CD4-positive, alpha-beta T cell treated with Interleukin-21 for 1 hour (primary cell): Measurements from ENCODE around the gene TBC1D10B.
A peak's percentile ranks its signal among the peaks of the same experiment; 100 is the strongest.
"Not testable (repeated sequence)": the region's sequence is repeated elsewhere in the genome, so short reads cannot be mapped to it uniquely, and the experiment has no call there.

ENCODE experiments used
- DNase-seq: peaks from one replicate; pipeline ENCODE4 v3.0.0-alpha.2; 2020

Gene TBC1D10B

DNA sequence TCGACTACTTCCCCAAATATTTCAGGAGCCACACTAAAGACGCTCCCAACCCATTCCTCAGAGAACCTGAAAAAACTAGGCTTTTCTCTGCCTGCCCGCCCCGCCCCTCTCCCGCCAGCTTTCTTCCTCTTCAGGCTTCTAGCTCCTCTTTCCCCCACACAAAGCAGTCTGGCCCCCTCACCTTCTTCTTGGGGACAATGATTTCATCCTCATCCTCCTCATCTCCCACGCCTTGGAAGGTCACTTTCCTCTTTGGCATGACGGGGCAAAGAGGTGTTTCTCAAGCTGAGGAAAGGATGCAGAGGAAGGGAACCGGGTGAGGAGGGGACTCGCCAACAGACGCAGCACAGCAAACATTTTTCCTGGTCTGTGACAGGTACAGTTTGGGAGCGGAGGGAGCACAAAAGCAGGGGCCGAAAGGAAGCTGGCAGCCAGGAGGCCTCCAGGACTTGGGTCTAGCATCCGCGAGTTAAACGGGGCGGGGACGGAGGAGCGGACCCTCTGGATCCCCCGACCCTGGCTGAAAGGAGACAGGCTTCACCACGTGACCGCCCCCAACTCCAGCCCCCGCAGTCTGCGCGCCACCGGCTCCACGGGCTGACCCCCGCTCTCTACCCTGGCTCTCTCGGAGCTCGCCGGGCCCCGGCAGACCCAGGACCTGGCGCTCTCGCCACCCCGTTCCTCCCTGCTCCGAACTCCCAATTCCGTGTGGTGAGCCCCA lies 15.7 kb downstream of the TBC1D10B start:
- no peak for DNase-seq

DNA sequence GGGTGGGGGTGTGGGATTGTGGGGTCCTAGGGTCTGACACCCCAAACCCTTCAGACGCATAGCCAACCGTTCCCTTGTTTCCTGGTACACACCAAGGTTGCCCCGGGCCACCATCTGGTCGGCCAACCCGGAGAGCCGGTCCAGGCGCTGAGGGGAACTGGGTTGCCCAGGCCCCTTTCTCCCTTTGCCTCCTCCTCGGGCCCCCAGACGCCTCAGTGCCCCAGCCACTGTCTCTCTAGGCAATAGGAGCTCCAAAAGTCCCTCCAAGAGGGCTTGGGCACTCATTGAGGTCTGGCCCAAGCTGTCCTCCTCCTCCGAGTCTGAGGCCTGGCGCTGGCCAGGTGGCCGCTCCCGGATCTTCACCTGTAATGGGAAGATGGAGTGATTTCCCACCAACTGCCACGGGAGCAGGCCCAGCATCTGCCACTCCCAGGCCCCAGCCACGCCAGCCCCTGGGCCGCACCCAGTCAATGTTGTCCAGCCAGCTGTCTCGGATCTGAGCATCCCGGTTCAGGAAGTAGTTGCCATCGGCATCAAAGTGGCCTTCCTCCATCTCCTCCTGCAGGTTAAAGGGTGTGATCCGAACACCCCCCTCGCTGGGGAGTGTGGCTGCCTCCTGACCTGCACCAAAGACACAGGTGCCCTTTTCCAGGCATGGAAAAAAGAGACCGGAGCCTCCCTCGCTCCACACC lies 16.7 kb downstream of the TBC1D10B start:
- DNase-seq: no peak

DNA sequence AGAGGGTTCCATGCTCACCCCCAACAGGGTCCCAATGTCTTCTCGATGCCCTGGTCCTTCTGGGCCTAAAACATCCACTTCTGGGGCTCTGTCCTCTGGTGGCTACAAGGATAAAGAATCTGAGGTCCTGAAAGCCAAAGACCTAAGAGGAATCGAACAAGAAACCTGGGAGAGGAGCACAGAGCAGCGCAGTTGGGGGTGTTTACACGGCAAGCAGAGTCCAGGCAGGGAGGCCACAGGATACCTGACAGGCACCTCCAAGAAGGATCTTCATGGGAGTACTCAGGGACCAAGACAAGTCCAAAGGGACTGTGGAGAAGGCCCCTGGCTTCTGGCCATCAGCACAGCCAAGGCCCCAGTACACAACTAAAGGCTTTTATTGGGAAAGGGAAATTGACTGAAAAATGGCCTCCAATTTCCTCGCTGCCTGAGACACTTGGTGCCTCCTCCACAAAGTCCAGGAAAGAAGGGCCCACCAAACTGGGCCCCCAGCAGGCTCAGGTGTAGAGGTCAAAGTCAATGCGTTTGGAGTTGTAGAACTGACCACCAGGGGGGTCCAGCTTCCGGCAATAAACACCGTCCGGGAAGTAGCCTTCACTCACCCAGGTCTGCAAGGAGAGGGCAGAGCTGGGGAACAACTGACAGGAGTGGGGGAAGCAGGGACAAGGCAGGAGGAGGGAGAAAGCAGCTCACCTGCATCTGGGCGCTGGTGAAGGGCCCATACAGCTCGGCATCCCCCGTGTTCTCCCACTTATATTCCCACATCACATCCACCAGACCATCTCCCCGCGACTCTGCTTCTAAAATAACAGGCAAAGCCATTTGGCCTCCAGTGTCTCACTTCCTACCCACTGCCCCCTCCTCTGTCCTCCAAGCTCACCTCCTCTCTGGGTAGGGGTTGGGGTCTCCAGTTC lies 17.5 kb downstream of the TBC1D10B start:
- DNase-seq: no peak

DNA sequence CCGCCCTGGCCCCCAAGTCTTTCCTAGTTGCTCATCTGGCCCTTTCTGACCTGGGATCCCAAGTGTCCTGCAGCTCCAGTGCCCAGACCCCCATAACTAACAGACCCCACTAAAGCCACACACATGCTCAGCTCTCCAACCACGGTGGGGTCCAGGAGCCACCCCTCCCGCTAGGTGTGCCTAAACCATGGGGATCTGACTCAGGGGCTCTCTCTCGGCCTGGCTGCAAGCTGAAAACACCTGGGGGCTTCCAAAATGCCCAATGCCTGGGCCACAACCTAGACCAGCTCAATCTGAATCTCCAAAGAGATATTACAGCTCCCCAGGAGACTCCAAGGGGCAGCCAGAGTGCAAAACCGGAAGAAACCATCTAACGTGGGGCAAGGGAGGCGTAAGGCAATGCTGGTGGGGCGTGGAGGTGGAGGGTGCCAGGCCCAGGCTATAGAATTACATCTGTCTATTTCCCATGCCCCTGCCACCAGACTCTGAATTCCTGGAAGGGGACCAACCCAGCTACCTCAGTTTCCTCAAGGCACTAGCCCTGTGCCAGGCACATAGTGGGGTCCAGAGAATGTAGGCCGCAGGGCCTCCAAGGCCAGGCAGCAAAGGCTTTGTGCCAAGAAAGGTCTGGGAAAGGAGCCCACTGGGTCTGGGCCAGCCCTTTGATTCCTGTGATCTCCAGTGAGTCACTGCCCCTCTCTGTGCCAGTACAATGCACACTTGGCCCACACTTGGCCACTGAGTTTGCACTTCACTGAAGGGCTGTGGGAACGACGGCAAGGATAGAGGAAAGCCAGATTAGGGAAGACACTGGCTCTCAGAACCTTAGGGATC lies 18.5 kb downstream of the TBC1D10B start:
- DNase-seq: no peak

DNA sequence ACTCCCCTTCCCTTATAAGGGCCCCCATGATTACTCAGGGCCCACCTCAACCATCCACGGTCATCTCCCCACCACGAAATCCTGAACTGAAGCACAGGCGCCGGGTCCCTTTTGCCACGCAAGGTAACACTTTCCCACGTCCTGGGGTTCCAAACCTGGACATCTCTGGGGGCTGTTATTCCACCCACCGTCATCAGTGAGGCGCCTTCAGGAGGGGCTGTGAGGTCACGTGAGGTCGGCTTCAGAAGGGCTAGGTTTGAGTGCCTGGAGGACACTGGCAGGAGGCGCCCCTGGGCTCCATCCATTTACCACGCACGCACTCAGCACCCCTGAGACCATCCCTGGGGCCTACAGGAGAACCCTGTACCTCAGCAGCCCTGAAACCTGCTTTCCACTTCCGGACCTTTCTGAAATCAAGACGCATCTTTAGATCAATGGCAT lies 19.3 kb downstream of the TBC1D10B start:
- no peak for DNase-seq

DNA sequence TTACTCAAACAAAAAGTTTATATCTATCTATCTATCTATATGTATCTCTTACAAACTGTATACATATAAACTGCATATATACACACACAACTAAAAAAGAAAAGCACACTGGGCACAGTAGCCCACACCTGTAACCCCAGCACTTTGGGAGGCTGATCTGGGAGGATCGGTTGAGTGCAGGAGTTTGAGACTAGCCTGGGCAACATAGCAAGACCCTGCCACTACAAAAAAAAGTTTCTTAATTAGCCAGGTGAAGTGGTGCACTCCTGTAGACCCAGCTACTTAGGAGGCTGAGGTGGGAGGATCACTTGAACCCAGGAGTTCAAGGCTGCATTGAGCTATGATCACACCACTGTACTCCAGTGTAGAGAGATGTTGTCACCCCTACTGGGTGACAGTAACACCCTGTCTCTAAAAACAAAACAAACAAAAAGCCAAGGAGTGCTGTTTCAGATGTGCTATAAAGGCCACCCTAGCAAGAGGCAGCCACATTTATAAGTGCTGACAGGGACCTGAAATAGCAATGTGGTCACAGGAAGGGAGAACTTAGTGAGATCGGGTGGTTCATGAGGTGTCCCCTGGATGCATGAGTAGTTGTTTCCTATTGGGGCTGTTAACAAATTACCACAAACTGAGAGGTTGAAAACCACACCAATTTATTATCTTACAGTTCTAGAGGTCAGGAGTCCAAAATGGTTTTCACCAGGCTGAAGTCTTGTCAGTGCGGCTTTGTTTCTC lies 20.0 kb downstream of the TBC1D10B start:
- DNase-seq: peak; percentile 47

DNA sequence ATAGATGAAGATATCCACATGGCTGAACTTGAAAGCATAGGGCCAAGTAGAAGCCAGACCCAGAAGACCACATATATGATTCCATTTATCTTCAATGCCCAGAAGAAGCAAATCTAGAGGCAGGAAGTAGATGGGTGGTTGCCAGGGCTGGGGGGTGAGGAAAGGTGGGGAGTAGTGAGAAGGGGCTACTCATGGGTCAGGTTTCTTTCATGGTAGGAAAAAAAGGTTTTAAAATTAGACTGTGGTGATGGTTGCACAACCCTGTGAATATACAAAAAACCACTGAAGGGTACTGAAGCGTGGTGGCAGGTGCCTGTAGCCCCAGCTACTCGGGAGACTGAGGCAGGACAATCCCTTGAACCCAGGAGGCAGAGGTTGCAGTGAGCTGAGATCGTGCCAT lies 20.6 kb downstream of the TBC1D10B start:
- DNase-seq: no peak

DNA sequence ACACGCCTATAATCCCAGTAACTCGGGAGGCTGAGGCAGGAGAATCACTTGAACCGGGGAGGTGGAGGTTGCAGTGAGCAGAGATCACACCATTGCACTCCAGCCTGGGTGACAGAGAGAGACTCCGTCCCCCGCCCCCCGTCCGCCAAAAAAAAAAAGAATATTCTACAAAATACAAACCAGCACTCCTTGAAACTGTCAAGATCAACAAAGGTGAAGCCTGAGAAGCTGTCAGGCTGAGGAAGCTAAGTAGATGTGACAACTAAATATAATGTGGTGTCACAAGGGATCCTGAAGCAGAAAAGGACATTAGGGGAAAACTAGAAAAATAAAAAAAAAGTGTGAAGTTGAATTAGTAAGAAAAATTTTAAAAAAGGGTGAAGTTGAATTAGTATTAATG lies 21.4 kb downstream of the TBC1D10B start:
- no peak for DNase-seq

DNA sequence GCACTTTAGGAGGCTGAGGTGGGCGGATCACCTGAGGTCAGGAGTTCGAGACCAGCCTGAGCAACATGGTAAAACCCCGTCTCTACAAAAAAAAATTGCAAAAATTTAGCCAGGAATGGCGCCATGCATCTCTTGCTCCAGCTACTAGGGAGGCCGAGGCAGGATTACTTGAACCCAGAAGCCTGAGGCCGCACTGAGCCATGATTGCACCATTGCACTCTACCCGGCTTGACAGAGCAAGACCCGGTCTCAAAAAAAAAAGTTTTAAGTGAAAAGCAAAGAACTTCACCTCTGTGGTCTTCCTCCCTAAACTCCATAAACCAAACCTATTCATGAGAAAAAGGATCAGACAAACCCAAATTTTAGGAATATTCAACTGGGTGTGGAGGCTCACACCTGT lies 22.2 kb downstream of the TBC1D10B start:
- DNase-seq: no peak

DNA sequence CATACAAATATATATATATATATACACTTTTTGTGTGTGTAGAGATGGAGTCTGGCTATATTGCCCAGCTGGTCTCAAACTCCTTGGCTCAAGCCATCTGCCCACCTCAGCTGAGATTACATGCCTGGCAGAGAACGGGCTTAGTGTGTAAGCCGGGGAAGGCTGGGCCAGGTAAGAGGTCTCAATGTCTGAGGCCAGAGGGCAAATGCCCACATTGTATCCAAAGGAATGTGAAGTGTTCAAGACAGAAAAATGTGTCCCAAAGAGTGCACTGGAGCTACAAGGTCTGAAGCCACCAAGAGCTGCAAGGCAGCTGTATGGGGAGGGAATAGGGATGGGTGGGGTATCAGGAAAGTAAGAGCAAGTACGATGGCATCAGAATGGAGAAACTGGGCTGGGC lies 24.0 kb downstream of the TBC1D10B start:
- DNase-seq: no peak

DNA sequence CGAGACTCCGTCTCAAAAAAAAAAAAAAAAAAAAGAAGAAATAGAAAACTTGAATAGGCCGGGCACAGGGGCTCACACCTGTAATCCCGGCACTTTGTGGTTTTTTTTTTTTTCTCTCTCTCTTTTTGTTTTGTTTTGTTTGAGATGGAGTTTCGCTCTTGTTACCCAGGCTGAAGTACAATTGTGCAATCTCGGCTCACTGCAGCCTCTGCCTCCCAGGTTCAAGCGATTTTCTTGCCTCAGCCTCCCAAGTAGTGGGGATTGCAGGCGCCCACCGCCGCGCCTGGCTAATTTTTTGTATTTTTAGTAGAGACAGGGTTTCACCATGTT lies 26.8 kb downstream of the TBC1D10B start:
- DNase-seq: not testable (repeated sequence)

DNA sequence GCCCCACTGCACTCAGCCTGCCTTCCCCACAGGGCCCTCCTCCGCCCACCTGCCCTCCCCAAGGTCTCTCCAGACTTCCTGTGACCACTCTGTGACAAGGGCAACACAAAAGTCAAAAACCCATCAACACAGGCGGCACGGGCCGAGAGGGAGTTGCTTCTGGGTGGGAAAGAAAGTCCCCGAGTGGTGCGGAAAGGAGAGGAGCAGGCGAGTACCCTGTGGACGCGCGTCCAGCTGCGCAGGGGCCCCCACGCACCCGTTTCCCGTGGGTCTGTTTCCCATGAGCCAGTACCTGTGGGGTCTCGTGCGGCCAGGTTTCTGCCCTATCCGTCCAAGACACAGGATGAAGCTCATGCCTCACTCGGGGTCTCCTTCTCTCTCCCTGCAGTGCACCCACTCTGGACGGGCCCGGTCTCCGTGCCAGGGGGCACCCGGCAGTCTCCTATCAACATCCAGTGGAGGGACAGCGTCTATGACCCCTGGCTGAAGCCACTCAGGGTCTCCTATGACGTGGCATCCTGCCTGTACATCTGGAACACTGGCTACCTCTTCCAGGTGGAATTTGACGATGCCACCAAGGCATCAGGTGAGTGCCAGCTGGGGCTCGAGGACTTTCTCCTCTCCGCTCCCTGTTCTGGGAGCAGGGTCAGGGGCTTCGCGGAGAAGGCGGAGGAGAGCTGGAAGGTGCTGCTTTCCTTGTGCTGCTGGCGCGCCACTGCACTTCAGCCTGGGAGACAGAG lies 27.4 kb downstream of the TBC1D10B start:
- no peak for DNase-seq

DNA sequence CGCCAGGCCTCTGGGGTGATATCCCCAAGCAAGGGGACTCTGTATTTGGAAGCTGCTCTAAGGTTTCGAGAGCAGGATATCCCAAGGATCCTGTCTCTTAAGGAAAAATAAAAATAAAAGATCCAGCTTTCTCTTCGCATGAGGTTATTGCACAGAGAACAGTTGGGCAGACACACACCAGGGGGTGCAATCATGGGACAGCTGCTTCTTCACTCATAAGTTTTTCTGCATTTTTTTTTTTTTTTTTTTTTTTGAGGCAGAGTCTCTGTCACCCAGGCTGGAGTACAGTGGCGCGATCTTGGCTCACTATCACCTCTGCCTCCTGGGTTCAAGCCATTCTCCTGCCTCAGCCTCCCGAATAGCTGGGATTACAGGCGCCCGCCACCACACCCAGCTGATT lies 28.3 kb downstream of the TBC1D10B start:
- DNase-seq: not testable (repeated sequence)

DNA sequence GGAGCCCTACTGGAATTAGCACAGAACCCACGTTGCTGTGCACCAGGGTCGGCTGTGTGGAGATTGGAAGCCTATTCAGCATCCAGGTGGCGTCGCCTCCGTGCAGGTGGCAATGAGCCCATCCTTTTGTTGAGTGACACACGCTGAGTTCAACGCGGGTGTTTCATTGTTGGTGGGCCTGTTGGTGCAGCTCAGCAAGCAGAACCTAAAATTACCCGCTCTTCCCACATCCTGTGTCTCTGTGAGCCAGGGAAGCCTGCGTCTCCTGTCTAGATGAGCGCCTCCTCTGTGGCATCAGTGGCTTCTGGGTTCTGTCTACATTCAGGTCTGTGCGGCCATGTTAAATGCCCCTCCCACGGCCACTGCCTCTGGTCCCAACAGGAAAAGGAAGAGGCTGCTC lies 29.7 kb downstream of the TBC1D10B start:
- DNase-seq: no peak

DNA sequence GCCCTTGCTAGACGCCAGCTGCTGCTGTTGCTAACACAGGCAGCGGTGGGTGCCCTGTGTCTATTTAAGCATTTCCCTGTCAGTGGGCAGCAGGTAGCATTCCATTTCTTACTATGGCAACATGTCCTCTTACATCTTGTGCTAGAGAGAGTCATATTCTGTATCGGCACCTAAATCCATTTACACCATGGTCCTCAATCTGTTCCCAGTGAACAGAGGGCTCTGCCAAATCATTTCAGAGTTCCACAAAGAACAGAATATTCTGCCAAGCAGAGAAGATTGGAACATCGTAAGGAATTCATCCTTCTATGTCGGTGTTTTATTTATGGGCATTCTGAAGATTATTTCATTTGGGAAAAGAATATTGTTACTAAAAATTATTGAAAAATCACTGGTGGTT lies 31.6 kb downstream of the TBC1D10B start:
- not testable (repeated sequence) for DNase-seq

DNA sequence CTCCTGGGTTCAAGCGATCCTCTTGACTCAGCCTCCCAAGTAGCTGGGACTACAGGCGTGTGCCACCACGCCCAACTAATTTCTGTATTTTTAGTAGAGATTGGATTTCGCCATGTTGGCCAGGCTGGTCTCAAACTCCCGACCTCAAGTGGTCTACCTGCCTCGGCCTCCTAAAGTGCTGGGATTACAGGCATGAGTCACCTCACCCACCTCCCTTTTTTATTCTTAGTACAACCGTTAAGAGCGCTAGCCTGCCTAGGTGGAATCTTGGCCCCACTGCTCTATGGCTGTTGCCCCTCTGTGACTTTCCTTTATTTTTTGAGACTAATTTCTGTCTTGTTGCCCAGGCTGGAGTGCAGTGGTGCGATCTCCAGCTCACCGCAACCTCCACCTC lies 32.3 kb downstream of the TBC1D10B start:
- not testable (repeated sequence) for DNase-seq

DNA sequence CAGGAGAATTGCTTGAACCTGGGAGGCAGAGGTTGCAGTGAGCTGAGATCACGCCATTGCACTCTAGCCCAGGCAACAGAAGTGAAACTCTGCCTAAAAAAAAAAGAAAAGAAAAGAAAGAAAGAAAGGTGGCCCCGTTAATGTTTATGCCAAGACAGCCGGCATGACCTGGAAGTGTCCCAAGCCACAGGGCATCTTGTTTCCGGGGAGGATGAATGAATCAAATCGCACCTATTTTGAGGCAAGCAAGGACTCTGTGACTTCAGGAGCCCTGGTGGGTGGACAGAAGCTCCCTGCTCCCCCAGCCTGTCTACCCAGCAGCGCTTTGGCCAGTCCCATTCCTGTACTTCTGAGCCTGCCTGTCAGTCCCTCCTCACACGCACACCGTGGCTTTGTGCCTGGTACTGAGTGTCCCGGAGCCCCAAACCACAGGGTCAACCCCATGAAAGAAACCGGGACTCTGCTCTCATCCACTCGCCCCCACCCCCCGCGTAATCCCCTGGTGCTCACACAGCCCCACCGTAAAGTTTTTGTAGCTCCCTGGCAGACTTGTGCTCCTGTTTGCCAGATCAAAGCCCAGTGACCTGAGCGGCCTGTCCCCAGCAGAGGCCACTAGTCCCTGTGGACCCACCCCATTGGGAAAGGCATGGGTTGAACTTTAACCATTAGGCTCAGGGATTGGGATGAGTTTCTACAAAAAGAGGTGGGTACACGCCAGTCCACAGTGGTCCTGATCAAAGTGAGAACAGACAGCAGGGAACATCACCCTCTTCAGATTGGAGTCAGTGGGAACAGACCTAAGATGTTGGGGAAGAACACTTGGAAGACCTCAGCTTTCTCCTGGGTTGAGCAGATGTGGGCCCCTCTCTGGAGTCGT lies 34.5 kb downstream of the TBC1D10B start:
- DNase-seq: no peak

DNA sequence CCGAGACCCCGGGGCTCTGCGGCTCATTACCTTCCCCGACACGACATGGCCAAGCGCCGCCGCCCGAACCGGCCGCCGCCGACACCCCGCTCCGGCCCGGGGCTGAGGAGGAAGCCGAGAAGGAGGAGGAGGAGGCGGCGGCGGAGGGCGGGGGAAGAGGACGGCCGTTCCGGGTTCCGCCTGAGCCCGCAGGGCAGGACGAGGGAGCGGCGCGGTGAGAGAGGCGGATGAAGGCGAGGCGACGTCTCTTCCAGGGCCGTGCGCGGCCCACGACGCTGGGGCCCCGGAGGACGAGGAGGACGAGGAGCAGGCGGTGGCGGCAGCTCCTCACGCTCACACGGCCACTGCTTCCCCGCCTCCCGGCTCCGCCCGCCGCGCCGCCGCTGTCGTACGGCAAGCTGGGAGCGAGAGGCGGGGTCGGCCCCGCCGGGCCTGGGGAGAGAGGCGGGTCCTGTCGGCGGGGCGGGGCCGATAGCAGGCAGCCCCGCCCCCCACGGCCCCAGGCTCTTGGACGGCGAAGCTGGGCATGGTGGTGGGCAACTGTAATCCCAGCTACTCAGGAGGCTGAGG lies 35.2 kb downstream of the TBC1D10B start:
- DNase-seq: peak; percentile 82

DNA sequence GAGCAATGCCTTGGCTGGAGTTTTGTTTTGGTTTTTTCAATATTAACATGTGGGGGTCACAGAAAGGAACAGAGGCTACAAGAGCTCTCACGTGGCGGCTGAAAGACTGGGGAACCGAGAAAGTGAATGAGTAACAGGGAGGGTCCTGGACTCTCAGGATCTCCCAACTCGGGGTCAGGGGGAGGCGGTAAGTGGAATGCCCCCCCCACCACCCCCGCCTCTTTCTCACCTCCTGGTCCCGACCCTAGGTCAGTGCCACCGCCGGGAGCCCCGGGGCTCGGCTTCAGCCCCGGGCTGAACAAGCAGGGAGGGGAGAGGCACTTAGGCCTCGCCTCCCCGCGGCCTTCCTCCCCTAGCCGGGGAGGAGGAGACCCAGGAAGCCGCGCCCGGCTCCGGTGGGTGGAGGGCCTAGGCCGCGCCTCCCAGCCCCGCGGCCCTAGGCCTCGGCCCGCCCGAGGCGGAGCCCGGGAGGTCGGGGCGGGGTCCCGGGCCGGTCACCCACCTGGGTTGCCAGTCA lies 35.8 kb downstream of the TBC1D10B start:
- DNase-seq: peak; percentile 89

DNA sequence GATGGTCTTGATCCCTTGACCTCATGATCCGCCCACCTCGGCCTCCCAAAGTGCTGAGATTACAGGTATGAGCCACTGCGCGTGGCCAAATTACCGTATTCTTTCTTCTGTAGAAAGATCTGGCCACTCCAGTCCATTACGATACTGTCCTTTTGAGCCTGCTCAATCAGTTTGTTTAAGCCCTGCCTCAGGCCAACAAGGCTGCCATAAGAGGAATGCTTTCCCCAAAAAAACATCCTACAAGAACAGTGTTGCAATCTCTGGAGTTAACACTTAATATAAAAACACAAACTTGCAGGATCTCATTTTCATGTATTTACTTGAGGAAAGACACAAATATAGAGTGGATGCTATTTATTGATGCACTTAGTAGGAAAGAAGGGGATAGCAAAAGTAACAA lies 46.1 kb downstream of the TBC1D10B start:
- not testable (repeated sequence) for DNase-seq
